Measurements from ENCODE around the gene CITED2.

GRCh38 chr6:139330826-139331500 lies 43.5 kb downstream of the CITED2 start:
- TF ChIP-seq CTCF (optimal IDR thresholded peaks at IDR 0.05 in 1 of 3, IDR thresholded peaks at IDR 0.05 in 1 of 3, conservative IDR thresholded peaks at IDR 0.05 in 1 of 3; ENCODE audit: extremely low read depth in 1 of 3, insufficient read depth in 2 of 3, low read length in 3 of 3) (no peak), EZH2 (IDR thresholded peaks at IDR 0.05; ENCODE audit: low read length) (no peak)
